ENCODE measurements around the gene PARVB. TPM values are rescaled to one million over a fixed set of nuclear protein-coding genes. Genes with fewer than 3 reads are reported as not detected.

The PARVB gene
- total RNA-seq, 4 donors from 2014 or later, result 27.7 to 88.5 (median 41.7) TPM

DNA sequence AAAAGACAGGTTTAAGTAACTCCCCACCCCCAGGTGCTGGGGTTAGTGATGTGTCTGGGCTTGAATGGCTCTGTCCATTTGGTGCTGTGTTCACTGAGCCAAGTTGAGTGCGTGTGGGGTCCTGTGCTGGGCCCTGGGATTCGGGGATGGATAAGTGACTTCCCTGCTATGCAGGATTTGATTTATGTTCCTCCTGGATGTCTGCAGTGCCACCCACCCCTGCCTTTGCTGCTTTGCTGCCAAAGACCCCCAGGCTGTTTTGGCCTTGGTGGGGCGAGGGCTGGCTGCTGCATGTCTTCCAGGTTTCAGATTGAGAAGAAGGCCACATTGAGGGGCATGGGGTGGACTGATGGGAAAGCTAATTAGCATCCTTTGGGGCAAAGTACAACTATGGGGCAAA is 78.8 kb downstream of the PARVB start:
- H3K27me3 ChIP-seq, result no peaks in the 10 kb centered on the region
- H3K4me3 ChIP-seq, result no peak overlapping the region
- no peaks in the 10 kb centered on the region for H3K36me3 ChIP-seq
- no peaks in the 10 kb centered on the region for H3K4me1 ChIP-seq
- no peak for TF ChIP-seq CTCF (IDR thresholded peaks at IDR 0.05)
- TF ChIP-seq POLR2A (IDR thresholded peaks at IDR 0.05), result no peak
- no peak overlapping the region for H3K27ac ChIP-seq
- DNase-seq, result no peak
- intact Hi-C loops (cut with DNase I; ENCODE audit: low total_unique reads), result no loop called here
- no peaks in the 10 kb centered on the region for H3K9me3 ChIP-seq

GRCh38 chr22:44103735-44104480 is 79.8 kb downstream of the PARVB start:
- Histone ChIP-seq H3K9me3 (no peaks in the 10 kb centered on the region), H3K36me3 (no peaks in the 10 kb centered on the region), H3K27ac (no peak overlapping the region), H3K27me3 (no peaks in the 10 kb centered on the region), H3K4me3 (no peak overlapping the region), H3K4me1 (no peaks in the 10 kb centered on the region)
- TF ChIP-seq CTCF (IDR thresholded peaks at IDR 0.05) (no peak), POLR2A (IDR thresholded peaks at IDR 0.05) (no peak)
- no peak for DNase-seq
- intact Hi-C loops (cut with DNase I; ENCODE audit: low total_unique reads), result no loop called here

DNA sequence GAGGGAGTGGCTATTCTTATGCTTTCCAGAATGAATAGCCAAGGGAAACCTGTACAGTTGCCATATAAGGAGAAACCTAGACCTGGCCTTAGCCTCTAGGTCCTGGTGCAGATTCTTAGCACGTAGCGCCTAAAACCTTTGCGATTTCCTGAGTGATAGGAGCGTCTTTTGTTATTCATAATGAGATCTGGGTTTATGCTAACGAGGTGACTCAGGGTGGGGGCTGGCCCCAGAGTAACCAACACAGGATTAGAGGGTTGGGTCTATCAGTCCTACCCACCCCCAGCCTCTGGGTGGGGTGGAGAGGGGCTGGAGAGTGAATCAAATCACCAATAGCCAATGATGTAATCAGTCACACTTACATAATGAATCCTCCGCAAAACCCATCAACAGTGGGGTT is 83.2 kb downstream of the PARVB start:
- H3K27me3 ChIP-seq, result no peaks in the 10 kb centered on the region
- H3K9me3 ChIP-seq, result no peaks in the 10 kb centered on the region
- TF ChIP-seq POLR2A (IDR thresholded peaks at IDR 0.05) (no peak), CTCF (IDR thresholded peaks at IDR 0.05) (no peak)
- no peak overlapping the region for H3K27ac ChIP-seq
- intact Hi-C loops (cut with DNase I; ENCODE audit: low total_unique reads), result no loop called here
- H3K4me3 ChIP-seq, result no peak overlapping the region
- DNase-seq, result no peak
- no peaks in the 10 kb centered on the region for H3K4me1 ChIP-seq
- no peaks in the 10 kb centered on the region for H3K36me3 ChIP-seq

GRCh38 chr22:44108076-44108475 is 84.0 kb downstream of the PARVB start:
- TF ChIP-seq CTCF (IDR thresholded peaks at IDR 0.05) (no peak), POLR2A (IDR thresholded peaks at IDR 0.05) (no peak)
- Histone ChIP-seq H3K36me3 (no peaks in the 10 kb centered on the region), H3K27me3 (no peaks in the 10 kb centered on the region), H3K4me3 (no peak overlapping the region), H3K27ac (no peak overlapping the region), H3K4me1 (no peaks in the 10 kb centered on the region), H3K9me3 (no peaks in the 10 kb centered on the region)
- DNase-seq, result no peak
- intact Hi-C loops (cut with DNase I; ENCODE audit: low total_unique reads), result no loop called here

GRCh38 chr22:44108806-44109385 is 84.8 kb downstream of the PARVB start:
- Histone ChIP-seq H3K36me3 (no peaks in the 10 kb centered on the region), H3K4me1 (no peaks in the 10 kb centered on the region), H3K27ac (no peak overlapping the region), H3K27me3 (no peaks in the 10 kb centered on the region), H3K4me3 (no peak overlapping the region), H3K9me3 (no peaks in the 10 kb centered on the region)
- intact Hi-C loops (cut with DNase I; ENCODE audit: low total_unique reads), result no loop called here
- TF ChIP-seq CTCF (IDR thresholded peaks at IDR 0.05), result no peak
- no peak for TF ChIP-seq POLR2A (IDR thresholded peaks at IDR 0.05)
- no peak for DNase-seq

Data from uterus (tissue), 4 donors.